ENCODE results near the gene TFDP1.

TFDP1 gene

DNA sequence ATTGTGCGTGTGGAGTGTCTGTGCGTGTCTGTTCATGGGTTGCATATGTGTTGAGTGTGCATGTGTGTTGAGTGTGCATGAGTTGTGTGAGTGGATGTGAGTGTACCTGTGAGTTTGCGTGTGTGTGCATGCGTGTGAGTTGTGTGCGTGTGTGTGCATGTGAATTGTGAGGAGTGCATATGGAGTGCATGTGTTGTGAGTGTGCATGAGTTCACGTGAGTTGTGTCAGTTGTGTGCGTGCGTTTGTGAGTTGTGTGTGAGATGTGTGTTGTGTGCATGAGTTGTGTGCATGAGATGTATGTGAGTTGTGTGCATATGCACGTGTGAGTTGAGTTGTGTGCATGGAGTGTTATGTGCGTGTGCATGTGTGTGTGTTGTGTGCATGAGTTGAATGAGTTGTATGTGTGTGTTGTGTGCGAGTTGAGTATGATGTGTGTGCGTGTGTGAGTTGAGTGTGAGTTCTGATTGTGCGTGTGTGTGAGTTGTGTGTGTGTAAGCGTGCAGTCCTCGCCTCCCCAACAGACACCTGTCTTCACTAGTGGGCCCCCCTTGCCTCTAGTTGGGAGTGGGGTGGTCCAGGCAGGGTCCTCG lies 29.3 kb downstream of the TFDP1 start:
- CTCF ChIA-PET = no interaction called here
- TF ChIP-seq, protein P1, sequence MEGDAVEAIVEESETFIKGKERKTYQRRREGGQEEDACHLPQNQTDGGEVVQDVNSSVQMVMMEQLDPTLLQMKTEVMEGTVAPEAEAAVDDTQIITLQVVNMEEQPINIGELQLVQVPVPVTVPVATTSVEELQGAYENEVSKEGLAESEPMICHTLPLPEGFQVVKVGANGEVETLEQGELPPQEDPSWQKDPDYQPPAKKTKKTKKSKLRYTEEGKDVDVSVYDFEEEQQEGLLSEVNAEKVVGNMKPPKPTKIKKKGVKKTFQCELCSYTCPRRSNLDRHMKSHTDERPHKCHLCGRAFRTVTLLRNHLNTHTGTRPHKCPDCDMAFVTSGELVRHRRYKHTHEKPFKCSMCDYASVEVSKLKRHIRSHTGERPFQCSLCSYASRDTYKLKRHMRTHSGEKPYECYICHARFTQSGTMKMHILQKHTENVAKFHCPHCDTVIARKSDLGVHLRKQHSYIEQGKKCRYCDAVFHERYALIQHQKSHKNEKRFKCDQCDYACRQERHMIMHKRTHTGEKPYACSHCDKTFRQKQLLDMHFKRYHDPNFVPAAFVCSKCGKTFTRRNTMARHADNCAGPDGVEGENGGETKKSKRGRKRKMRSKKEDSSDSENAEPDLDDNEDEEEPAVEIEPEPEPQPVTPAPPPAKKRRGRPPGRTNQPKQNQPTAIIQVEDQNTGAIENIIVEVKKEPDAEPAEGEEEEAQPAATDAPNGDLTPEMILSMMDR (IDR thresholded peaks at IDR 0.05; ENCODE audit: control extremely low read depth, extremely low read depth, low read depth, missing control alignments) = no peak
- DNase-seq (ENCODE audit: extremely low spot score) = no peak
- POLR2A ChIA-PET = no interaction called here

DNA sequence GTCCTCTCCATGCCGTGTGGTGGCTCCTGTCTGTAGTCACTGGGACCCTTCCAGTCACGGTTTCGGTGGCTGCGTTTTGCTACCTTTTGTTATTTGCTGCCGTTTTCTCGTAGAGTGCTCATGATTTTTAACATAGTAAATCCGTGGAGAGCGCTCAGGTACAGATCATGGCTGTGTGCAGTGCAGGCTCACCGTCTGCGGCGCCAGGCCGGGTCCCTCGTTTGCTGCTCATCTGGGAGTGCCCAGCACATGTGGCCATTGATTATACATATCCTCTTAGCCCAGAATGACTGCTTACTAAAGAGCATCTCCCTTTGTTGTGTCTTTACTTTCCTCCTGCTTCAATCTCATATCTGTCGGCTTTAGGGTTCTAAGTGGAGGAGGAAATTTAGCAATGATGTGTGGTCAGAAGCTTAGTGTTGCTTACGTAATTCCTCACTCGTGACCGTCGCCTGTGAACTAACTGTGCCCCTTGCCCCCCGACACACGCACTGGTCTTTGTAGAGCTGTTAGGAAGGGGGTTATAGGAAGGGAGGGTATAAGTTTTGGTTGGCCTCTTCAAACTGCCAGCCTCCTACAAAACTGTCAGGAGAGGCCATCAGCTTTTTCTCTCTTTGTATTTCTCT lies 31.8 kb downstream of the TFDP1 start:
- DNase-seq (ENCODE audit: extremely low spot score) = no peak
- ChIA-PET CTCF (interaction anchor here (1.6 kb wide), 1 partner anchor 13 kb away, joined by 3 read pairs; no protein-coding TSS in a partner anchor), POLR2A (no interaction called here)
- TF ChIP-seq, protein P1 (IDR thresholded peaks at IDR 0.05; ENCODE audit: control extremely low read depth, extremely low read depth, low read depth, missing control alignments) = no peak

DNA sequence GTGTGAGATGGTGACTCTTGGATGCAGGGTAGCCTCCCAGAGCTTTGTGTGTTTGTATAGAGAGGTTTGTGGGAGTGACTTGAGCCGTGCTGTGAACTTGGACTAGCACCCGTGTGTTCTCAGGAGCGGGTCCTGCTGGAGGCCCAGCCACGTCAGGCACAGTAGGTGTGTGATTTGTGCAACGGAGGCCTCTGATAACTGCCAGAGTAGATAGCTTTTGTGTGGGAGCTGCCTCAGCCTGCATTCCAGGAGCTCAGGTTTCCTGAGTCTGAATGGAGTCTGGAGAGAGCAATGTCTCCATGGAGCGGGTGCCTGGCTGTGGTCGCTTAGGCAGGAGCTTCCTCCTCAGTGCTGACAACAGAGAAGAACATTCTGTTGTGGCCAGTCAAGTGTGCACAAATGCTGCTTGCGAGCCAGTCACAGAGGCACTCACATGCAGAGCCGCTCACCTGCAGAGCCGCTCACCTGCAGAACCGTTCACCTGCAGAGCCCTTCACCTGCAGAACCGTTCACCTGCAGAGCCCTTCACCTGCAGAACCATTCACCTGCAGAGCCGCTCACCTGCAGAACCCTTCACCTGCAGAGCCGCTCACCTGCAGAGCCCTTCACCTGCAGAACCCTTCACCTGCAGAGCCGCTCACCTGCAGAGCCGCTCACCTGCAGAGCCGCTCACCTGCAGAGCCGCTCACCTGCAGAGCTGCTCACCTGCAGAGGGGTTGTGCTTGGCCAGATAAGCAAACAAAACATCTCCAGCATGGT lies 32.6 kb downstream of the TFDP1 start:
- TF ChIP-seq, protein P1 (IDR thresholded peaks at IDR 0.05; ENCODE audit: control extremely low read depth, extremely low read depth, low read depth, missing control alignments) = no peak
- CTCF ChIA-PET = interaction anchor here (1.6 kb wide), 1 partner anchor 14 kb away, joined by 3 read pairs; no protein-coding TSS in a partner anchor
- no peak for DNase-seq (ENCODE audit: extremely low spot score)
- POLR2A ChIA-PET = no interaction called here

DNA sequence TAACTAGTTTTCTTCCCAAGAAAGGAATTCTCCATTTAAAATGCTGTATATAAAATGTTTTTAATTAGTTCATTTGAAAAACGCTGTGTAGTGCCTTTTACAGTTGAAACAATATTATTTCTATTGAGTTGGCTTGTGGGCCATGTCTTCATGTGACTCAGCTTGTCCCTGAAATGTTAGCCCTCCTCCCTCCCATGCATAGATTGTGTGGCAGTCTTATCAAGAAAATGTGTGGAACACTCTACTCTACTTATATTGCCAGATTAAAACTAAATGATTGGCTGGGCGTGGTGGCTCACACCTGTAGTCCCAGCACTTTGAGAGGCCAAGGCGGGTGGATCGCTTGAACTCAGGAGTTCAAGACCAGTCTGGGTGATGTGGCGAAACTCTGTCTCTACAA lies 33.4 kb downstream of the TFDP1 start:
- TF ChIP-seq, protein P1 (IDR thresholded peaks at IDR 0.05; ENCODE audit: control extremely low read depth, extremely low read depth, low read depth, missing control alignments) = no peak
- ChIA-PET POLR2A (no interaction called here), CTCF (interaction anchor here (1.1 kb wide), 1 partner anchor 10 kb away, joined by 3 read pairs; no protein-coding TSS in a partner anchor)
- DNase-seq (ENCODE audit: extremely low spot score) = no peak

DNA sequence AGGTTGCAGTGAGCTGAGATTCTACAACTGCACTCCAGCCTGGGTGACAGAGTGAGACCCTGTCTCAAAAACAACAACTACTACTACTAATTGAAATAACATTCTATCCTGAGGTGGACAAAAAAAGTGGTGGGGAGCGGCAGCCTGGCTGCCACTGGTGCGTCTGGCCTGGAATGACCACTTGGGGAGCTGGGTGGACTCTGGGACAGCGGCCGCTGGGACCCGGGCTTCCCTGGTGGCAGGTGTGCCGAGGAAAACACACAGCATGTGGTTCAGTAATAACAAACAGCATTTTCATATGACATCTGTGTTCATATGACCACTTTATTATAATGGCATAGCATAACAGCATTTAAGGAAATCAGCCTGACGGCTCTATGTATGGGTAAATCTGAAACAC lies 33.9 kb downstream of the TFDP1 start:
- TF ChIP-seq, protein P1 (IDR thresholded peaks at IDR 0.05; ENCODE audit: control extremely low read depth, extremely low read depth, low read depth, missing control alignments) = no peak
- no peak for DNase-seq (ENCODE audit: extremely low spot score)
- POLR2A ChIA-PET = no interaction called here
- CTCF ChIA-PET = interaction anchor here (1.1 kb wide), 1 partner anchor 10 kb away, joined by 3 read pairs; no protein-coding TSS in a partner anchor

DNA sequence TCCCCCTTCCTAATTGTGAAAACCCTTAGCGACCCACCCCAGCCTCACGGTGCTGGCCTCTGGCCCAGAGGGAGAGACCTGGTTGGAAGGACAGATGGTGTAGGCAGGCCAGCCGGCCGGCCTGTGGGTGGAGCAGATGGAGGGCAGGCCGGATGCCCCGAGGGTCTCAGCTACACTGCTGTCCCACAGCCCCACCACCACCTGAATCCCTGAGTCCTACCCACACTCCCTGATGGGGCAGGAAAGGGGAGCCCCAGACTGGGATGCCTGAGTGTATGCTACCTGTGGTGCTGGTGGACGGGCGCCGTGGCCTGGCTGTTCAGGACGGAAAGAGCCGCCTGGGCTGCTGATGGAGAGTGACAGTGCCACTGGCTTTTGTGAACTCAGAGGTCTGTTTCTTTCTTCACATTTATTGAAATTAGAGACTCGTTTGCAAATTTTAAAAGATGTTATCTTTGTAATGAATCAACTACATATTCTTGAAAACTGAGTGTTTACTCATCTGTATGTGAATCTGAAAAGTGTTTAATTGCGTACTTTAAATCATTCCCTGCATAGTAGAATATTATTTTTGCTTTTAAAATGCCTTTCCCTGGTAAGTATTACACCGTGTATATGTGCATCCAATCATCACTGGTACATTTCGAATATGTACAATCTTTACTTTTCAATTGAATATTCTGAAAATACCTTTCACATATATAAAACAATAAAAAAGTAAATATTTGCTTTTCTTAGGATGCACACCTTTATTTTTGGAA lies 35.7 kb downstream of the TFDP1 start:
- TF ChIP-seq, protein P1 (IDR thresholded peaks at IDR 0.05; ENCODE audit: control extremely low read depth, extremely low read depth, low read depth, missing control alignments) = no peak
- ChIA-PET CTCF (no interaction called here), POLR2A (no interaction called here)
- no peak for DNase-seq (ENCODE audit: extremely low spot score)

Measured in GM10248 (cell line).